ENCODE measurements around the gene COLEC12. TPM values are rescaled to one million over a fixed set of nuclear protein-coding genes. Genes with fewer than 3 reads are reported as not detected.
"Not testable (repeated sequence)": the region's sequence is repeated elsewhere in the genome, so short reads cannot be mapped to it uniquely, and the experiment has no call there.

The COLEC12 gene
- total RNA-seq, 1 donor from 2014 or later: 7.3 TPM

- Histone ChIP-seq H3K4me3 (no peak overlapping the region), H3K9me3 (replicated peaks) (peaks cover 29% of the 10 kb centered on the region), H3K27ac (replicated peaks) (no peak overlapping the region), H3K4me1 (peaks cover 9% of the 10 kb centered on the region), H3K27me3 (ENCODE audit: low read depth) (no peaks in the 10 kb centered on the region), H3K36me3 (no peaks in the 10 kb centered on the region)
- DNase-seq: no peak
- intact Hi-C loops (cut with micrococcal nuclease): no loop called here
- no peak for TF ChIP-seq CTCF (IDR thresholded peaks at IDR 0.05; ENCODE audit: borderline replicate concordance)
These were observed 92.8 kb downstream of the COLEC12 start for GRCh38 chr18:407626-408224.

GRCh38 chr18:407191-407590 lies 93.3 kb downstream of the COLEC12 start:
- no peak overlapping the region for H3K4me3 ChIP-seq
- TF ChIP-seq CTCF (IDR thresholded peaks at IDR 0.05; ENCODE audit: borderline replicate concordance): no peak
- no peak for DNase-seq
- no peaks in the 10 kb centered on the region for H3K36me3 ChIP-seq
- H3K27ac ChIP-seq (replicated peaks): no peak overlapping the region
- intact Hi-C loops (cut with micrococcal nuclease): no loop called here
- H3K27me3 ChIP-seq (ENCODE audit: low read depth): no peaks in the 10 kb centered on the region
- H3K4me1 ChIP-seq: peaks cover 9% of the 10 kb centered on the region
- H3K9me3 ChIP-seq (replicated peaks): peaks cover 29% of the 10 kb centered on the region

GRCh38 chr18:406677-407076 lies 93.8 kb downstream of the COLEC12 start:
- Histone ChIP-seq H3K27me3 (ENCODE audit: low read depth) (no peaks in the 10 kb centered on the region), H3K4me3 (no peak overlapping the region), H3K36me3 (no peaks in the 10 kb centered on the region), H3K4me1 (peaks cover 9% of the 10 kb centered on the region), H3K27ac (replicated peaks) (no peak overlapping the region), H3K9me3 (replicated peaks) (peaks cover 24% of the 10 kb centered on the region)
- DNase-seq: no peak
- intact Hi-C loops (cut with micrococcal nuclease): no loop called here
- TF ChIP-seq CTCF (IDR thresholded peaks at IDR 0.05; ENCODE audit: borderline replicate concordance): no peak

- H3K27me3 ChIP-seq (ENCODE audit: low read depth); intact Hi-C loops (cut with micrococcal nuclease); H3K27ac ChIP-seq (replicated peaks); H3K4me1 ChIP-seq; DNase-seq; H3K36me3 ChIP-seq; H3K4me3 ChIP-seq: not testable (repeated sequence)
- peaks cover 20% of the 10 kb centered on the region for H3K9me3 ChIP-seq (replicated peaks)
These were observed 95.5 kb downstream of the COLEC12 start for GRCh38 chr18:405006-405405.

- intact Hi-C loops (cut with micrococcal nuclease): no loop called here
- Histone ChIP-seq H3K27ac (replicated peaks) (no peak overlapping the region), H3K27me3 (ENCODE audit: low read depth) (no peaks in the 10 kb centered on the region)
These were observed 96.4 kb downstream of the COLEC12 start for GRCh38 chr18:404061-404636.

More at GRCh38 chr18:404061-404636, 96.4 kb downstream of the COLEC12 start:
- Histone ChIP-seq H3K9me3 (replicated peaks) (peaks cover 20% of the 10 kb centered on the region), H3K4me1 (peaks cover 9% of the 10 kb centered on the region), H3K36me3 (no peaks in the 10 kb centered on the region), H3K4me3 (no peak overlapping the region)
- no peak for TF ChIP-seq CTCF (IDR thresholded peaks at IDR 0.05; ENCODE audit: borderline replicate concordance)
- no peak for DNase-seq
